IPS-18a (cell line): ENCODE data around the gene AIFM2.

Experiments
- H3K27ac ChIP-seq: one replicate; pipeline ENCODE4 v1.5.1; 2013; ENCODE audit warnings: low read length
- H3K27me3 ChIP-seq: one replicate; pipeline ENCODE4 v1.6.1; 2013; ENCODE audit warnings: mild to moderate bottlenecking, low read length; ENCODE audit not compliant: control insufficient read depth, insufficient read depth
- H3K36me3 ChIP-seq: one replicate; pipeline ENCODE4 v1.6.1; 2013; ENCODE audit warnings: low read depth, low read length; ENCODE audit not compliant: control insufficient read depth
- H3K4me1 ChIP-seq: one replicate; pipeline ENCODE4 v1.6.1; 2013; ENCODE audit warnings: low read depth, low read length; ENCODE audit not compliant: control insufficient read depth
- H3K4me3 ChIP-seq: one replicate; pipeline ENCODE4 v1.5.1; 2013; ENCODE audit warnings: low read length
- H3K9ac ChIP-seq: one replicate; pipeline ENCODE4 v1.6.1; 2013; ENCODE audit warnings: mild to moderate bottlenecking, low read length, moderate library complexity
- H3K9me3 ChIP-seq: one replicate; pipeline ENCODE4 v1.6.1; 2013; ENCODE audit warnings: low read depth, low read length; ENCODE audit not compliant: control insufficient read depth

Gene AIFM2

DNA sequence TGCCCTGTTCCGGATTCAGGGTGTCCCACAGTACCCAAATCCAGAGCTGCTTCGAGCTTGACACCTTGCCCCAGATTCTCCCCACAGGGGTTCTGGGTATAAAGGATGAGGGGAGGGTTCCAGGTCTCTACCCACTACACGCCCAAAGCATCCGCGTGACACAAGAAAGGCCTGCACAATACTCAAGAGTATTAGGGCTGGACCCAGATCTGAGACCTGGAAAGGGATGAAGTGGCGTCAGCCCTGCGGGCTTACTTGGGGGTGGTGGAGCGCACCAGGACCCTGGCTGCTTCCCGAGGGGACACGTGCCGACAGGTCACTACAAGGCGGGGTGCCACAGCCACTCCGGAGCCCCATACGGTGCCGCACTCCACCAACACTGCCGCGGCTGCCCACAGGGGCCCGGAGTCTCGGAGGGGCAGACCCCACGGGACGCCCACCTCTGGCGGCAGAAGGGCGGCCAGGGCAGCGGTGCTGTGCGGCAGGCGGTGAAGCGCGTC lies 12.6 kb upstream of the AIFM2 start:
- Histone ChIP-seq H3K9ac (peak overlapping the region; percentile 75), H3K27ac (no peak overlapping the region)

DNA sequence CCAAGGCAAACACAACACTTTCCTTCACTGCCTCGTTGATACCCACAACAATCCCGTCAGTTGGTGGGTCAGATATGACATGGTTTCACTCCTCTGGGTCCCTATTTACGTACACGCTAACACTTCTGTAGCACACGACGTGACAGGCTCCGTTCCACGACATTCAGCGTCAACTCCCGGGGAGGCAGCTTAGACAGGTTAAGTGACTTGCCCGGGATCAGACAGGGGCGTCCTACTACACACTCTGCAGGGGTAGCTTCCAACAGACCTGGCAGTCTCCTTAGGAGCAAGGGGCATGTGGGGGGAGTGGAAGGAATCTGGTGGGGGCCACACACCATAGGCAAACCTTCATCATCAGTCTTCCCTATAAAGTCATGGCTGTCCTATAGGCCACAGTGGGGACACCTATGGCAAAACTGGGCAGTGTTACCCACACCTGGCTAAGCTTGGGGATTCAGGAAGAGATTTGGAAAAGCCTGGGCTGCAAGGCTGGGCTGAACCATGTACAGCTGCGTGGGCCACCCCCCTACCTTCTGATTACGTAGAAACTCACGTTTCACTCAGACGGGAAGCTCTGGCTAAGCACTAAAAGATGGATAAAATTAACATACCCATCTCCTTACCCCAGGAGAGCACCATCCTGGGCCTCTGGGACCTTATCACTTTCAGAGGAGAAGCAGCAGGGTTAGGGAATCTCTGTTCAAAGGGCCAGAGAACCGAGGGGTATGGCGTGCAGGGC lies 11.9 kb upstream of the AIFM2 start:
- peaks cover 11% of the 10 kb centered on the region for H3K4me1 ChIP-seq
- peaks cover under 1% of the 10 kb centered on the region for H3K36me3 ChIP-seq
- H3K4me3 ChIP-seq, result peak overlapping the region; percentile 51
- H3K9me3 ChIP-seq, result no peaks in the 10 kb centered on the region
- no peak overlapping the region for H3K27ac ChIP-seq
- H3K27me3 ChIP-seq, result peaks cover 5% of the 10 kb centered on the region
- peak overlapping the region; percentile 75 for H3K9ac ChIP-seq

More for the DNA sequence above, 12.6 kb upstream of the AIFM2 start:
- H3K27me3 ChIP-seq, result peaks cover 5% of the 10 kb centered on the region
- H3K4me1 ChIP-seq, result peaks cover 11% of the 10 kb centered on the region
- peak overlapping the region; percentile 51 for H3K4me3 ChIP-seq
- no peaks in the 10 kb centered on the region for H3K9me3 ChIP-seq
- H3K36me3 ChIP-seq, result peaks cover 6% of the 10 kb centered on the region

DNA sequence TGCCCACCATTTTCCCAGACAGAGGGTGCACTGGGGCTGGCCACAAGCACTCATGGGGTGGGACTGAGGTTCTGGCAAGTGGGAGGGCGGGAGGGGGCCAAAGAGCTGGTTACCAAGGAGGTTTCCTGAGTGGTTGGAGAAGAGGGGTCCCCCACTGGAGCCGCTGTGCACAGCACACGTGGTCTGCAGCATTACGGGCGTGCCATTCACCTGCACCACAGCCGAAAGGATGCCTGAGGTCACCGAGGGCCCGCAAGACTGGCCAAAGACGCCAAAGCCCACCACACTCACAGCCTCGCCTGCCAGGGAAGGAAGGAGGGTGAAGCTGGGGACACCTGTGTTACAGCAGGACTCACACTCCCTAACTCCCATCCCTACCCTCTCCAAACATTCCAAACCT lies 9.9 kb upstream of the AIFM2 start:
- no peak overlapping the region for H3K27ac ChIP-seq

DNA sequence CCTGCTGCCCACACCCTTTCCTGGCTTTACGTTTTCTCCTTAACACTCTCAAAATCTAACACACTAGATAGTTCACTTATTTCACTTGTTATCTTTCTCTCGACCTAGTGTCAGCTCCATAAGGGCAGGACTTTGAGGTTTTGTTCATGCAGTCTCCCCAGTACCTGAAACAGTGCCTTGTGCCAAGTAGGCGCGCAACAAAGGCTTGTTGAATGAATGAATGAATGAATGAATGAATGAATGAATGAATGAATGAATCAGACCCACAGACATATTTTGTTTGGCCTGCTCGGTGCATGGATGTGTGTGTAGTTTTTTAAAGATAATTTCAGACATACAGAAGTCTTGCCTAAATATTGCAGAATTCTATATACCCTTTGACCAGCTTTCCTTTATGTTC lies 7.7 kb upstream of the AIFM2 start:
- Histone ChIP-seq H3K36me3 (no peaks in the 10 kb centered on the region), H3K9ac (no peak overlapping the region), H3K27ac (no peak overlapping the region), H3K4me3 (no peak overlapping the region), H3K27me3 (peaks cover 5% of the 10 kb centered on the region), H3K4me1 (peaks cover 5% of the 10 kb centered on the region), H3K9me3 (no peaks in the 10 kb centered on the region)

More for the DNA sequence above, 9.9 kb upstream of the AIFM2 start:
- Histone ChIP-seq H3K27me3 (peaks cover 5% of the 10 kb centered on the region), H3K4me3 (no peak overlapping the region), H3K9me3 (no peaks in the 10 kb centered on the region), H3K9ac (no peak overlapping the region), H3K36me3 (no peaks in the 10 kb centered on the region), H3K4me1 (peaks cover 11% of the 10 kb centered on the region)

DNA sequence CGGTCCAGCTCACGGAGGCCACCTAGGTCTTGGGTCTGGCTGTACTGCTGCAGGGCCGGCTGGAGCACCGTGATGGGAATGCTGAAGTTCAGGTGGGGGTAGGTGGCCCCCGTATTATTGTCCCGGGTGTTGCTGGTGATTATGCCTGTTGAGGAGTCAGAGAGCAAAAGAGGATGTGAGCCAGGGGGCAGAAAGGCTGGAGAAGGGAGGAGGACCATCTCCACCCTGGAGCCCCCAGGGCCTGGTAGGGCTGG lies 7.3 kb upstream of the AIFM2 start:
- Histone ChIP-seq H3K4me3 (no peak overlapping the region), H3K27ac (no peak overlapping the region), H3K9me3 (no peaks in the 10 kb centered on the region), H3K27me3 (peaks cover 1% of the 10 kb centered on the region), H3K36me3 (no peaks in the 10 kb centered on the region), H3K4me1 (peaks cover 3% of the 10 kb centered on the region), H3K9ac (no peak overlapping the region)

DNA sequence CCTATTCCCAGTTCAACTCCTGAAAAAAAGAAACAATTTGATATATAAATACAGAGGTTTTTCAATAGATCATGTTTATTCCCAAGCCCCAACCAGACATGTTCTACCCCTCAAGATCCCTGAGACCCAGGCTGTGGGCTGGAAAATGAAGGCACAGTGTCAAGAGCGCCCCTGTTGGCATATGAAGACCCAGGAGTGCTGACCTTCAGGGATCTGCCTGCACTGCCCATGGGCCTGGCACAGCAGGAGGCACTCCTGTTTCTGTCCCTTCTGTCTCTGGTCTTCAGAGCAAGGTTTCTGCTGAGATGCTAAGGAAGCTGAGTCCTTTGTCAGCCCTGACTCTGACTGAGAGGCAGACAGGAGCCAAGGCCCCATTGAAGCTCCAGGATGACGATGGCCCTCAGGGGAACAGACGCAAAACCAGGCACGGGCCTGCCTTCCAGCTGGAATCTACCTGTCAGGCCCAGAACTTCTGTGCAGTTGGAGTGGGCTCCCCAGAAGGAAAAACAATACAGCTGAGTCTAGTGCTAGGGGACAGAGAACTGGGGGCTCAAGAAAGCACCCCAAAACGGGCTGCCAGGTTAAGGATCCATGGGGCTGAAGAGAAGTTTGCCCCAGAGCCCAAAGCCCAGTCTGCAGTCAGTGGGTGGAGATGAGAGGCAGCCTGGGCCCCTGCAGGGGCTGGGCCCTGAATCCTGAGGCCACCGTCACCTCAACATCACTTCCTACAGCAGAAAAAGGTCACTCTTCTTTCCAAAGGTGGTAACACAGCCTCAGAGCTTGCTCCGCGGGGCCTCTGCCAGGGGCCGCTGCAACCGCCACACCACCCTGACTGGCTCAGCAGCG lies 6.7 kb upstream of the AIFM2 start:
- no peaks in the 10 kb centered on the region for H3K4me1 ChIP-seq
- no peak overlapping the region for H3K4me3 ChIP-seq

DNA sequence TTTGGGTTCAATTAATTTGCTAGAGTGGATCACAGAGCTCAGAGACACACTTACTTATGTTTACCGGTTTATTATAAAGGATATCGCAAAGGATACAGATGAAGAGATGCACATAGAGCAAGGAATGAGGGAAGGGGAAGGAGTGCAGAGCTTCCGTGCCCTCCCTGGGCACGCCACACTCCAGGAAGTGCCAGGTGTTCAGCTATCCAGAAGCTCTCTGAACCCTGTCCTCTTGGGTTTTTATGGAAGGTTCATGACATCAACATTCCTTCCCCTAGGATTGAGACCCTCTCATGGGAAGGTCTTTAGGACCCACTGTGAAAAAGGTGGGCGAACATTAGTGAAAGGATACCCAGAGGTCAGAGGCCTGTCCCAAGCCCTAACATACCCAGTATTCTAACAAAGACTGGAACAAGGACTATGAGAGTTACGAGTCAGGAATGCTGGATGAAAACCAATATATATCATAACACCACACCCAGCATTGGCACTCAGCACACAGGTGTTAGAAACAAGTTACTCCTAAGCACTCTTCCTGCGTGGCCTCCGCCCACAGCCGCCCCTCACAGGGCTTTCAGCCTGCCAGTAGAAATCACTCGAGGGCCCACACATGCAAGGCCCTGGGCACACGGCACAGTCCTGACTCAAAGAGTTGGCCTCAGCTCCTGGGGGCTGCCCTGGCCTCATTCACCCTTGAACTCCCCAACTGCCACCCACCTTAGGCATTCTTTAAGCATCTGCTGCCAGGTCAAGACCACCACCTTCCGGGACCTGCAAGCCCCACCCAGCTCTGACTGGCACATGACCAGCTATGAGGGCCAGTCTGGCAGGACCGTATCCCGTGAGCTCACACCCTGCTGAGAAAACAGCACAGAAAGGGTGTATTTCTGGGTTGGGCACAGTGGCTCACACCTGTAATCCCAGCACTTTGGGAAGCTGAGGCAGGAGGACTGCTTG lies 5.6 kb upstream of the AIFM2 start:
- Histone ChIP-seq H3K9ac (no peak overlapping the region), H3K4me3 (no peak overlapping the region), H3K36me3 (no peaks in the 10 kb centered on the region), H3K27ac (no peak overlapping the region), H3K9me3 (no peaks in the 10 kb centered on the region), H3K27me3 (peaks cover 9% of the 10 kb centered on the region), H3K4me1 (peaks cover 2% of the 10 kb centered on the region)

More for the DNA sequence above, 6.7 kb upstream of the AIFM2 start:
- Histone ChIP-seq H3K9me3 (no peaks in the 10 kb centered on the region), H3K9ac (no peak overlapping the region), H3K36me3 (no peaks in the 10 kb centered on the region), H3K27me3 (no peaks in the 10 kb centered on the region), H3K27ac (no peak overlapping the region)

DNA sequence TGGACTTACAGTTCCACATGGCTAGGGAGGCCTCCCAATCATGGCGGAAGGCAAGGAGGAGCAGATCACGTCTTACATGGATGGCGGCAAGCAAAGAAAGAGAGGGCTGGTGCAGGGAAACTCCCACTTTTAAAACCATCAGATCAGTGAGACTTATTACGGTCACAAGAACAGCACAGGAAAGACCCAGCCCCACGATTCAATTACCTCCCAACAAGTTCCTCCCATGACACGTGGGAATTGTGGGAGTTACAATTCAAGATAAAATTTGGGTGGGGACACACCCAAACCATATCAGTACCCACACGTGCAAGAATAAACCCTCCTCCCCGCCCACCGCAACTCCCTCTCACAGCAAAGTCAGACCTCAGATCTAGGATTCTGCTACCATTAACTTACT lies 4.5 kb upstream of the AIFM2 start:
- Histone ChIP-seq H3K27me3 (peaks cover 18% of the 10 kb centered on the region), H3K36me3 (no peaks in the 10 kb centered on the region), H3K27ac (no peak overlapping the region), H3K9ac (no peak overlapping the region), H3K9me3 (no peaks in the 10 kb centered on the region), H3K4me1 (peaks cover 5% of the 10 kb centered on the region), H3K4me3 (no peak overlapping the region)

DNA sequence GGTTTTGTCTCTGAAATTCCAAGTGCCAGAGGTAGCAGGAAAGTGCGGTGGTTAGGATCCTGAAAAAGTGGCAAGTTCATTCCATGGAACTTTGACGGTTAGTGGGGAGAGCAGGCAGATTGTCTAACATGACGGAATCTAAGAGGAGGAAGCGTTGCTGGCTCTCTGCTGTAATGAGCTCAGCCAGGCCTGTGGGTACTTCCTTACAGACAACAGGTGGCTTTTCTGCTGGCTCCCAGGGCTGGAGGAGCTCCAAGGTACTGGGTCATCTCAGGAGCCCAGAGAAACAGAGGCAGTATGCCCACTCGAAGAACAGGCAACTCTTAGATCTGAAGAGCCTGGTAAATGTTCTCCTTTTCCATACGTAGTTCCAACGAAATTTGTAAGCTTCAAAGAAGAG lies 3.1 kb upstream of the AIFM2 start:
- no peak overlapping the region for H3K4me3 ChIP-seq
- no peak overlapping the region for H3K27ac ChIP-seq
- peaks cover 32% of the 10 kb centered on the region for H3K27me3 ChIP-seq
- H3K9me3 ChIP-seq, result no peaks in the 10 kb centered on the region
- H3K9ac ChIP-seq, result no peak overlapping the region
- peaks cover 5% of the 10 kb centered on the region for H3K4me1 ChIP-seq
- no peaks in the 10 kb centered on the region for H3K36me3 ChIP-seq

DNA sequence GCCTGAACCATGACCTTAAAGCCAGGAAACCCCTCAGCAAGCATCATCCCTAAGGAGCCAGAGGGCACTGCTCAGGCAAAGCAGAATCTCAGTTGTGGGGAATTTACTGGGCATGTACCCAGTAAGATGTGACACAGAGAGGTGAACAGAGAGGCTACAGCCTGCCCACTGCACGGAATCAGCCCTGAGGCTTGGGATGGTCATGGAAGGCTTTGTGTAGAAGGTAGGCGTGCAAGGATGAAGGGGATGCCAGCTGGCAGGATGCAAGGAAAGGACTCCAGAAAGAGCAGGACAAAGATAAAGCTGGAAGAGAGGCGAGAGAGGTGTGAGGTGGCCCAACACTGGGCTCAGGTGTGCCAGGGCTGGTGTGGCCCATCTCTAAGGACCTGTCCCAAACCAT lies 2.4 kb upstream of the AIFM2 start:
- H3K9me3 ChIP-seq, result no peaks in the 10 kb centered on the region
- H3K4me1 ChIP-seq, result peaks cover 5% of the 10 kb centered on the region

DNA sequence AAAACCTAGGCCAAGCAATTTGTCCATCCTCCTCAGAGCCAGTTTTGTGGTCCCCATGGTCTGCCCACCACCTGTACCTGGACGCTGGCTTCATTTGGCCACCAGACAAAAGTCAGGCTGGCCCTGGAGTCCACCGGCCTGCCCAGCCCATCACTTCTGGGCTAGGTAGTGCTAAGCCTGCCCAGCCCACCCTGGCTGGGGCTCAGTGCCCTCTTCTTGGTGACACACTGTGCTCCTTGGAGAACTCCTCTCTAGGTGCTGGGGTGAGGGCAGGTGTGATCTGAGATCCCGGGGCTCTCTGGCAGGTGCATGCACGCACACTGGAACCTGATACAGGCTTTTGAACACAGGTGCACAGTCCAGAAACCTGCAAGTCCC lies 1.1 kb downstream of the AIFM2 start:
- peaks cover 5% of the 10 kb centered on the region for H3K4me1 ChIP-seq
- peak overlapping the region; percentile 61 for H3K4me3 ChIP-seq
- H3K27ac ChIP-seq, result no peak overlapping the region

More for the DNA sequence above, 2.4 kb upstream of the AIFM2 start:
- Histone ChIP-seq H3K27ac (no peak overlapping the region), H3K9ac (no peak overlapping the region), H3K4me3 (no peak overlapping the region), H3K27me3 (peaks cover 33% of the 10 kb centered on the region), H3K36me3 (no peaks in the 10 kb centered on the region)

More for the DNA sequence above, 1.1 kb downstream of the AIFM2 start:
- H3K27me3 ChIP-seq, result peaks cover 33% of the 10 kb centered on the region
- no peaks in the 10 kb centered on the region for H3K9me3 ChIP-seq
- no peak overlapping the region for H3K9ac ChIP-seq
- no peaks in the 10 kb centered on the region for H3K36me3 ChIP-seq
